Erythroblast (primary cell): ENCODE measurements around the gene SLC46A2.

Experiments used
- GATA1 ChIP-seq: IDR thresholded peaks from 2 replicates; pipeline ENCODE4 v1.6.1; 2011; ENCODE audit warnings: low read depth, mild to moderate bottlenecking, control low read depth, low read length, moderate library complexity
- POLR2A ChIP-seq: IDR thresholded peaks from 2 replicates; pipeline ENCODE4 v1.6.1; 2011; ENCODE audit warnings: mild to moderate bottlenecking, low read length

DNA sequence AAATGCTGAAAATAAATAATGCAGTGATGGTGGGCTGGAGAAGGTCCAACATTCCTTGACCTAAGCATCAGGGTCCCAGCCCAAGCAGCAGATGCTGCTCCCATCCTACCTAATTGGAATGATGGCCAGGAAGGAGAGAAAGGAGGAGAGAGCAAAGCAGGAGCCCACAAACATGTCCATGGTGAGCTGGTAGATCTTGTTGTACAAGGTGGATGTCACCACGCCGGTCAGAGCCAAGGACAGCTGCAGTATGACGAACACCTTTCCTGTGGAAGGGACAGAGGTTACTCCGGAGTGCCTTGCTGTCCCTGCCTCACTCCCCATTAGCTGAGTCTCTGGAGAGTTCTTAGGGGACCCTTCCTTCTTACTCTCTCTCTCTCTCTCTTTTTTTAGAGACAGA, 4.3 kb downstream of the SLC46A2 start:
- no peak for TF ChIP-seq POLR2A
- TF ChIP-seq GATA1: no peak
